GM12891 (cell line): ENCODE results near the gene TLX3.

Experiments used
- POLR2A ChIP-seq: IDR thresholded peaks from 2 replicates; pipeline ENCODE4 v1.6.1; 2011; ENCODE audit warnings: low read depth, low read length, control low read depth
- POLR2AphosphoS5 ChIP-seq: IDR thresholded peaks from 2 replicates; pipeline ENCODE4 v1.6.1; 2011; ENCODE audit warnings: low read depth, low read length, control low read depth
- POU2F2 ChIP-seq: IDR thresholded peaks from 2 replicates; pipeline ENCODE4 v1.6.1; 2011; ENCODE audit warnings: low read depth, mild to moderate bottlenecking, control low read depth, low read length, moderate library complexity
- SPI1 ChIP-seq: IDR thresholded peaks from 2 replicates; pipeline ENCODE4 v1.6.1; 2011; ENCODE audit warnings: low read depth, low read length, control low read depth
- TAF1 ChIP-seq: IDR thresholded peaks from 2 replicates; pipeline ENCODE4 v1.6.1; 2011; ENCODE audit warnings: low read depth, low read length, control low read depth

GRCh38 chr5:171357843-171358242 lies 48.8 kb downstream of the TLX3 start:
- TF ChIP-seq POLR2A = no peak
- no peak for TF ChIP-seq POLR2AphosphoS5
- TF ChIP-seq TAF1 = no peak
- TF ChIP-seq SPI1 = no peak
- no peak for TF ChIP-seq POU2F2
